H1 (cell line): ENCODE measurements around the gene DIP2C. TPM values are rescaled to one million over a fixed set of nuclear protein-coding genes. Genes with fewer than 3 reads are reported as not detected.

Source experiments
- CTCF ChIA-PET: fragments of 300-600 bp; sonication (Branson Sonifier 250); formaldehyde crosslinking; loops from one replicate; lab custom pipeline; 2021; ENCODE audit not compliant: partially characterized antibody; lab: Charles Lee
- POLR2A ChIA-PET: fragments of 300-600 bp; sonication (Branson Sonifier 250); formaldehyde crosslinking; loops from one replicate; lab custom pipeline; 2021; ENCODE audit warnings: inconsistent platforms; ENCODE audit not compliant: partially characterized antibody; lab: Charles Lee
- DNase-seq, 2 experiments: peaks; one replicate each; pipeline versions ENCODE4 v3.0.0 to v3.0.0-alpha.2; 2010 to 2022; ENCODE audit warnings: low spot score in 2 of 2, low read depth in 1 of 2, mixed read lengths in 1 of 2
- FAIRE-seq: peaks from 2 replicates; lab custom pipeline; 2011; peaks lifted over from hg19 to GRCh38; lab: Jason Lieb, UNC
- H2AFZ ChIP-seq: 2 replicates; pipeline ENCODE4 v1.8.1; 2012; ENCODE audit warnings: low read length, inconsistent platforms
- H2AK5ac ChIP-seq: 2 replicates; pipeline ENCODE4 v1.6.1; 2013; ENCODE audit warnings: low read depth, low read length
- H2BK120ac ChIP-seq: replicated peaks from 2 replicates; pipeline ENCODE3; 2013; ENCODE audit warnings: low read depth, low read length, inconsistent platforms
- H2BK12ac ChIP-seq: 2 replicates; pipeline ENCODE4 v1.6.1; 2013; ENCODE audit warnings: low read depth, low read length
- H2BK15ac ChIP-seq: 2 replicates; pipeline ENCODE4 v1.6.1; 2013; ENCODE audit warnings: low read length
- H2BK20ac ChIP-seq: 2 replicates; pipeline ENCODE4 v1.6.1; 2013; ENCODE audit warnings: low read length
- H2BK5ac ChIP-seq: 2 replicates; pipeline ENCODE4 v1.6.1; 2013; ENCODE audit warnings: low read depth, low read length
- H3K14ac ChIP-seq: 2 replicates; pipeline ENCODE4 v1.6.1; 2013; ENCODE audit warnings: inconsistent platforms; ENCODE audit not compliant: insufficient read length
- H3K18ac ChIP-seq: 2 replicates; pipeline ENCODE4 v1.6.1; 2013; ENCODE audit warnings: low read length; ENCODE audit errors: extremely low read depth
- H3K23ac ChIP-seq: 2 replicates; pipeline ENCODE4 v1.6.1; 2013; ENCODE audit warnings: inconsistent platforms; ENCODE audit not compliant: insufficient read length
- H3K23me2 ChIP-seq: 2 replicates; pipeline ENCODE4 v1.6.1; 2013; ENCODE audit warnings: low read depth, low read length
- H3K27ac ChIP-seq: 2 replicates; pipeline ENCODE4 v1.6.1; 2011; ENCODE audit warnings: low read depth, low read length, inconsistent platforms
- H3K27me3 ChIP-seq, 4 experiments: replicated peaks in 1 of 4; 1 replicate in 1 of 4; 2 replicates in 3 of 4; pipeline versions ENCODE4 v1.6.1 to v1.8.1; 2011 to 2013; ENCODE audit warnings: low read length in 3 of 4, mild to moderate bottlenecking in 3 of 4, inconsistent platforms in 2 of 4, mixed read lengths in 2 of 4, moderate library complexity in 1 of 4; ENCODE audit not compliant: control insufficient read depth in 3 of 4, insufficient read depth in 3 of 4; ENCODE audit errors: extremely low read depth in 1 of 4
- H3K36me3 ChIP-seq, 4 experiments: 2 replicates each; pipeline versions ENCODE4 v1.6.1 to v1.8.1; 2011 to 2013; ENCODE audit warnings: mild to moderate bottlenecking in 4 of 4, low read length in 3 of 4, moderate library complexity in 2 of 4, control low read depth in 1 of 4, inconsistent platforms in 1 of 4; ENCODE audit not compliant: insufficient read depth in 4 of 4, control insufficient read depth in 2 of 4
- H3K4ac ChIP-seq: replicated peaks from 2 replicates; pipeline ENCODE3; 2013; ENCODE audit warnings: low read length, low read depth, mixed read lengths, inconsistent platforms; ENCODE audit not compliant: insufficient read length
- H3K4me1 ChIP-seq, 4 experiments: replicated peaks in 1 of 4; 1 replicate in 1 of 4; 2 replicates in 3 of 4; pipeline versions ENCODE4 v1.6.1 to v1.8.1; 2011 to 2013; ENCODE audit warnings: low read length in 3 of 4, inconsistent platforms in 2 of 4, mixed read lengths in 1 of 4; ENCODE audit not compliant: insufficient read depth in 4 of 4, control insufficient read depth in 3 of 4
- H3K4me2 ChIP-seq, 2 experiments: 2 replicates each; pipeline versions ENCODE4 v1.6.1 to v1.8.1; 2011 to 2013; ENCODE audit warnings: low read depth in 2 of 2, low read length in 2 of 2, control low read depth in 1 of 2, inconsistent platforms in 1 of 2, mild to moderate bottlenecking in 1 of 2; ENCODE audit not compliant: insufficient read depth in 1 of 2
- H3K4me3 ChIP-seq, 4 experiments: fragments of 200-600, 300-600 bp in 1 of 4; sonication (generic), shearing (Covaris generic), sonication (Bioruptor Twin) in 1 of 4; 2 replicates each; pipeline versions ENCODE4 v1.5.1 to v1.8.1; 2011 to 2016; ENCODE audit warnings: low read length in 4 of 4, low read depth in 3 of 4, control low read depth in 2 of 4, inconsistent platforms in 2 of 4, mild to moderate bottlenecking in 2 of 4, mixed read lengths in 1 of 4, moderate library complexity in 1 of 4; ENCODE audit not compliant: insufficient read depth in 2 of 4; ENCODE audit errors: extremely low read depth in 1 of 4
- H3K56ac ChIP-seq: replicated peaks from 2 replicates; pipeline ENCODE3; 2013; ENCODE audit warnings: low read depth, mild to moderate bottlenecking, mixed read lengths, low read length, inconsistent platforms; ENCODE audit not compliant: insufficient read length
- H3K79me1 ChIP-seq: 2 replicates; pipeline ENCODE4 v1.6.1; 2013; ENCODE audit warnings: low read depth, low read length, control low read depth
- H3K79me2 ChIP-seq, 2 experiments: 2 replicates each; pipeline versions ENCODE4 v1.6.1 to v1.8.1; 2012 to 2013; ENCODE audit warnings: low read length in 2 of 2, mild to moderate bottlenecking in 2 of 2, inconsistent platforms in 1 of 2; ENCODE audit not compliant: insufficient read depth in 2 of 2, control insufficient read depth in 1 of 2
- H3K9ac ChIP-seq, 4 experiments: replicated peaks in 1 of 4; 1 replicate in 1 of 4; 2 replicates in 3 of 4; pipeline versions ENCODE4 v1.6.1 to v1.8.1; 2011 to 2013; ENCODE audit warnings: low read depth in 3 of 4, low read length in 3 of 4, control low read depth in 2 of 4, mild to moderate bottlenecking in 2 of 4, moderate library complexity in 2 of 4, inconsistent platforms in 1 of 4; ENCODE audit errors: extremely low read depth in 1 of 4
- H3K9me3 ChIP-seq, 2 experiments: 2 replicates each; pipeline versions ENCODE4 v1.6.1 to v1.8.1; 2012 to 2013; ENCODE audit warnings: mild to moderate bottlenecking in 2 of 2, moderate library complexity in 2 of 2, control low read depth in 1 of 2, inconsistent platforms in 1 of 2, low read depth in 1 of 2, low read length in 1 of 2, mixed read lengths in 1 of 2; ENCODE audit not compliant: insufficient read depth in 2 of 2
- H4K20me1 ChIP-seq, 2 experiments: replicated peaks in 1 of 2; 2 replicates each; pipeline versions ENCODE3 to v1.8.1; 2011 to 2013; ENCODE audit warnings: inconsistent platforms in 2 of 2, low read length in 2 of 2, mild to moderate bottlenecking in 1 of 2; ENCODE audit not compliant: insufficient read depth in 2 of 2, control insufficient read depth in 1 of 2
- H4K5ac ChIP-seq: 2 replicates; pipeline ENCODE4 v1.6.1; 2013; ENCODE audit warnings: low read length, low read depth, mixed read lengths, inconsistent platforms; ENCODE audit not compliant: insufficient read length
- H4K8ac ChIP-seq: 2 replicates; pipeline ENCODE4 v1.8.0; 2013; ENCODE audit warnings: mild to moderate bottlenecking, moderate library complexity, low read length, inconsistent platforms; ENCODE audit not compliant: insufficient read depth; ENCODE audit errors: extremely low read depth
- H4K91ac ChIP-seq: replicated peaks from 2 replicates; pipeline ENCODE3; 2013; ENCODE audit warnings: low read length, mixed read lengths, inconsistent platforms; ENCODE audit not compliant: insufficient read length
- BRCA1 ChIP-seq: IDR thresholded peaks from 2 replicates; pipeline ENCODE4 v1.6.1; 2012; ENCODE audit warnings: low read depth, low read length, improper control_type of control experiment
- CEBPB ChIP-seq: IDR thresholded peaks from 2 replicates; pipeline ENCODE4 v1.6.1; 2012; ENCODE audit warnings: low read depth, low read length
- CTBP2 ChIP-seq: IDR thresholded peaks from 2 replicates; pipeline ENCODE4 v1.7.0; 2011; ENCODE audit warnings: borderline replicate concordance, mild to moderate bottlenecking, moderate library complexity, mixed read lengths, low read length; ENCODE audit not compliant: insufficient read depth, insufficient read length
- EGR1 ChIP-seq: IDR thresholded peaks from 2 replicates; pipeline ENCODE4 v1.6.1; 2011; ENCODE audit warnings: low read depth, low read length, borderline replicate concordance
- GABPA ChIP-seq: IDR thresholded peaks from 2 replicates; pipeline ENCODE4 v1.6.1; 2011; ENCODE audit warnings: mild to moderate bottlenecking, low read length, moderate library complexity, borderline replicate concordance; ENCODE audit not compliant: insufficient read depth
- KDM4A ChIP-seq: IDR thresholded peaks from one replicate; pipeline ENCODE4 v1.7.1; 2012; ENCODE audit warnings: low read depth, mild to moderate bottlenecking, moderate library complexity, low read length, inconsistent platforms; ENCODE audit not compliant: severe bottlenecking
- RFX5 ChIP-seq: IDR thresholded peaks from 2 replicates; pipeline ENCODE4 v1.6.1; 2011; ENCODE audit warnings: low read depth, low read length, improper control_type of control experiment, borderline replicate concordance
- SP1 ChIP-seq: IDR thresholded peaks from 2 replicates; pipeline ENCODE4 v1.6.1; 2011; ENCODE audit warnings: low read depth, low read length
- SP2 ChIP-seq: IDR thresholded peaks from 2 replicates; pipeline ENCODE4 v1.6.1; 2012; ENCODE audit warnings: mild to moderate bottlenecking, low read length, inconsistent platforms
- TAF7 ChIP-seq: optimal IDR thresholded peaks from 2 replicates; pipeline ENCODE3; 2011; ENCODE audit warnings: low read depth, mild to moderate bottlenecking, inconsistent platforms, low read length, moderate library complexity, borderline replicate concordance
- YY1 ChIP-seq: IDR thresholded peaks from 2 replicates; pipeline ENCODE4 v1.6.1; 2011; ENCODE audit warnings: low read depth, mild to moderate bottlenecking, low read length
- WGBS, 2 experiments: shearing (Covaris generic) in 1 of 2; methylation state at CpG; one replicate each; pipeline versions ENCODE4 v1.1.6 to v1.1.7; 2013 to 2015; ENCODE audit warnings: low lambda C conversion rate in 2 of 2, mixed read lengths in 2 of 2, inconsistent platforms in 1 of 2, low coverage in 1 of 2, missing lambda C conversion rate in 1 of 2; ENCODE audit not compliant: insufficient replicate concordance in 2 of 2, insufficient coverage in 1 of 2, insufficient read length in 1 of 2; ENCODE audit errors: extremely low coverage in 1 of 2, missing lambda C conversion rate in 1 of 2; 5-methylcytosine and 5-hydroxymethylcytosine counted together
- polyA plus RNA-seq, 7 experiments: library from polyadenylated mRNA; depleted of rRNA in 3 of 7; stranded (reverse) in 5 of 7; unstranded in 2 of 7; fragments of >200 nt in 5 of 7; fragments of 200-250 nt in 2 of 7; gene quantifications; 1 replicate in 5 of 7; 2 replicates in 1 of 7; 4 replicates in 1 of 7; pipeline versions ENCODE4 v1.2.1 to v1.2.3, GENCODE V29; 2011 to 2013; ENCODE audit warnings: missing spikeins in 2 of 7, mixed read lengths in 2 of 7
- total RNA-seq: library from RNA; stranded (reverse); fragmentation: NEBNext Ultra II Directional; extraction: Animal tissue kit (Norgen Biotek cat#: 25700); gene quantifications from 2 replicates; pipeline ENCODE4 v1.2.1, GENCODE V29; 2021

The DIP2C gene
- total and polyA plus RNA-seq, 2 of the 8 experiments (the other 6 are each of a cell fraction or from before 2014, with no cell fraction given): 3.8 to 9.3 TPM

DNA sequence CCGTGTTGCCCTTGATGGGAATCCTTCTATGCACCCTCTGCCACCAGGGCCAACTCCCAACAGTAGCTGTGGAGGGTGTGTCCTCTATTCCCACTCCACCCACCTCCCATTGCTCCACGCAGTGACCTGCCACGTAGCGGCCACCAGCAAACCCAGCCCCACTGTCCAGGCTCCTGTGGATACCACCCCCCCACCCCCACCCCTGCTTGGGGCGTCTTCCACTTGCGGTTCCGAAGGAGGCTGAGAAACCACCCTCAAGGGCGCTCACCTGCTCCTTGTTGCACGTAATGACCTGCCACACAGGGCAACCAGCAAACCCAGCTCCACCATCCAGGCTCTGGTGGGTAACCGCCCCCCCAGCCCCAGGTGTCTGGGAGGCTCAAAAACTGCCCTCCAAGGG is 72.0 kb downstream of the DIP2C start:
- Histone ChIP-seq H3K4me1 (peaks cover 0 to 17% (median 5%) of the 10 kb centered on the region in 4 experiments; a peak in 3 of 7 replicates), H3K23me2 (no peaks in the 10 kb centered on the region), H2AFZ (no peak overlapping the region), H4K91ac (no peak overlapping the region), H3K79me1 (peaks cover 12% of the 10 kb centered on the region), H3K14ac (no peak overlapping the region), H3K27me3 (no peaks in the 10 kb centered on the region), H4K5ac (no peak overlapping the region), H4K20me1 (peaks cover 5 to 15% of the 10 kb centered on the region in 2 experiments), H3K18ac (no peak overlapping the region), H3K36me3 (no peaks in the 10 kb centered on the region), H3K9ac (no peak overlapping the region), H2BK15ac (no peak overlapping the region), H4K8ac (no peak overlapping the region), H3K56ac (no peak overlapping the region), H3K4ac (no peak overlapping the region), H2BK12ac (no peak overlapping the region), H3K9me3 (no peaks in the 10 kb centered on the region), H2AK5ac (no peak overlapping the region), H3K27ac (no peak overlapping the region), H3K4me3 (no peak overlapping the region), H3K79me2 (peaks cover 0 to 12% of the 10 kb centered on the region in 2 experiments; a peak in 1 of 4 replicates), H2BK5ac (no peak overlapping the region), H2BK120ac (no peak overlapping the region), H3K23ac (no peak overlapping the region), H3K4me2 (no peak overlapping the region), H2BK20ac (no peak overlapping the region)
- FAIRE-seq: no peak
- CTCF ChIA-PET: interaction anchor here (0.6 to 0.8 kb wide), 2 partner anchors 75 to 107 kb away, joined by 3 read pairs; no protein-coding TSS in a partner anchor
- DNase-seq: no peak
- POLR2A ChIA-PET: no interaction called here
- TF ChIP-seq GABPA (no peak), TAF7 (no peak), CTBP2 (no peak), CEBPB (no peak), SP2 (no peak), RFX5 (no peak), KDM4A (no peak), BRCA1 (no peak), EGR1 (no peak), YY1 (no peak), SP1 (no peak)
- WGBS, 2 experiments: 94% methylated on average over 7 of the region's 10 CpGs; no CpG with 5 or more reads in 1 of the 2 experiments
